Islet precursor cell (in vitro differentiated cells): ENCODE data around the gene TXNDC17.
"Not testable (repeated sequence)": the region's sequence is repeated elsewhere in the genome, so short reads cannot be mapped to it uniquely, and the experiment has no call there.

ENCODE experiments used
- DNase-seq: peaks from one replicate; pipeline ENCODE4 v3.0.0-alpha.2; 2018

The TXNDC17 gene

GRCh38 chr17:6640536-6641246, at the start of gene TXNDC17, which contains the start of gene KIAA0753:
Gene TXNDC17, plus strand, starts transcription at chr17:6641060. Its CDS starts 23 bp downstream, at chr17:6641083.
Gene KIAA0753, minus strand, starts transcription at chr17:6640711. Its CDS starts 5,608 bp downstream, at chr17:6635103.
- DNase-seq: peak; percentile 98

- no peak for DNase-seq
Observed at GRCh38 chr17:6591599-6592158, 49.2 kb upstream of the TXNDC17 start.

- no peak for DNase-seq
Observed at GRCh38 chr17:6592173-6592572, 48.7 kb upstream of the TXNDC17 start.

- not testable (repeated sequence) for DNase-seq
Observed at GRCh38 chr17:6593371-6593770, 47.5 kb upstream of the TXNDC17 start.

GRCh38 chr17:6596081-6596480, 44.8 kb upstream of the TXNDC17 start:
- no peak for DNase-seq

- no peak for DNase-seq
Observed at GRCh38 chr17:6596511-6596910, 44.3 kb upstream of the TXNDC17 start.

GRCh38 chr17:6596941-6597340, 43.9 kb upstream of the TXNDC17 start:
- DNase-seq: no peak

- no peak for DNase-seq
Observed at GRCh38 chr17:6597727-6598126, 43.1 kb upstream of the TXNDC17 start.

- no peak for DNase-seq
Observed at GRCh38 chr17:6599364-6599763, 41.5 kb upstream of the TXNDC17 start.

GRCh38 chr17:6602141-6602540, 38.7 kb upstream of the TXNDC17 start:
- DNase-seq: no peak

GRCh38 chr17:6603744-6604325, 37.0 kb upstream of the TXNDC17 start:
- no peak for DNase-seq

GRCh38 chr17:6605142-6605541, 35.7 kb upstream of the TXNDC17 start:
- DNase-seq: no peak

GRCh38 chr17:6608321-6608720, 32.5 kb upstream of the TXNDC17 start:
- DNase-seq: no peak

- no peak for DNase-seq
Observed at GRCh38 chr17:6610011-6610410, 30.8 kb upstream of the TXNDC17 start.

GRCh38 chr17:6611231-6611630, 29.6 kb upstream of the TXNDC17 start:
- no peak for DNase-seq

GRCh38 chr17:6623941-6624340, 16.9 kb upstream of the TXNDC17 start:
- DNase-seq: no peak

- DNase-seq: no peak
Observed at GRCh38 chr17:6626616-6627015, 14.2 kb upstream of the TXNDC17 start.

GRCh38 chr17:6627019-6627418, 13.8 kb upstream of the TXNDC17 start:
- no peak for DNase-seq

GRCh38 chr17:6630390-6630789, 10.5 kb upstream of the TXNDC17 start:
- DNase-seq: no peak

- DNase-seq: no peak
Observed at GRCh38 chr17:6632530-6632929, 8.3 kb upstream of the TXNDC17 start.

- no peak for DNase-seq
Observed at GRCh38 chr17:6633263-6633662, 7.6 kb upstream of the TXNDC17 start.

- DNase-seq: no peak
Observed at GRCh38 chr17:6636105-6636504, 4.8 kb upstream of the TXNDC17 start.

GRCh38 chr17:6636616-6637457, 4.0 kb upstream of the TXNDC17 start:
- DNase-seq: no peak
